Mucosa of descending colon (tissue), 3 donors: ENCODE measurements around the gene IL23R. TPM values are rescaled to one million over a fixed set of nuclear protein-coding genes. Genes with fewer than 3 reads are reported as not detected.

Experiments
- ATAC-seq: fragments of 200-7000 bp; cut with Tn5 transposase; one replicate; pipeline ENCODE4 v1.9.1; 2020; ENCODE audit warnings: mild to moderate bottlenecking, moderate library complexity
- DNase-seq, 3 donors: peaks; one replicate each; pipeline ENCODE4 v3.0.0-alpha.2; 2020
- H3K36me3 ChIP-seq: fragments of 200-600 bp; one replicate; pipeline ENCODE4 v1.8.0; 2021; ENCODE audit warnings: low read depth, mild to moderate bottlenecking
- H3K4me1 ChIP-seq: fragments of 200-600 bp; one replicate; pipeline ENCODE4 v1.8.0; 2021; ENCODE audit warnings: low read depth, mild to moderate bottlenecking
- H3K4me3 ChIP-seq: fragments of 200-600 bp; one replicate; pipeline ENCODE4 v1.8.0; 2021; ENCODE audit warnings: mild to moderate bottlenecking
- H3K9me3 ChIP-seq: fragments of 200-600 bp; one replicate; pipeline ENCODE4 v1.8.0; 2021; ENCODE audit warnings: mild to moderate bottlenecking
- intact Hi-C, 2 donors: fragments of 100-400 bp; cut with DNase I in 1 of 2; cut with micrococcal nuclease in 1 of 2; formaldehyde crosslinking; loops; one replicate each; pipeline versions ENCODE4 v1.11.0 to v1.11.1; 2022; cut with DNase I, micrococcal nuclease
- total RNA-seq, 3 donors: library from RNA; stranded (reverse); fragmentation: NEBNext Ultra II Directional in 2 of 3; extraction: Animal tissue kit (Norgen Biotek cat#: 25700) in 2 of 3; gene quantifications; one replicate each; pipeline versions ENCODE4 v1.2.1 to v1.2.4, GENCODE V29; 2021 to 2023
- TF ChIP-seq, protein P1 (sequence below): fragments of 200-600 bp; IDR thresholded peaks from one replicate; pipeline ENCODE4 v1.8.0; 2022; ENCODE audit warnings: antibody characterized with exemption, mild to moderate bottlenecking
- donor health status: DM: no; HTN: no; CAD: no; lungs with moderate emphysema.
- donor health status: DM: no; HTN: no; CAD: no.
- donor health status: DM: no; HTN: yes; CAD: no.

Gene IL23R
- total RNA-seq, 3 donors from 2014 or later = 1.1 to 3.4 (median 2.5) TPM

DNA sequence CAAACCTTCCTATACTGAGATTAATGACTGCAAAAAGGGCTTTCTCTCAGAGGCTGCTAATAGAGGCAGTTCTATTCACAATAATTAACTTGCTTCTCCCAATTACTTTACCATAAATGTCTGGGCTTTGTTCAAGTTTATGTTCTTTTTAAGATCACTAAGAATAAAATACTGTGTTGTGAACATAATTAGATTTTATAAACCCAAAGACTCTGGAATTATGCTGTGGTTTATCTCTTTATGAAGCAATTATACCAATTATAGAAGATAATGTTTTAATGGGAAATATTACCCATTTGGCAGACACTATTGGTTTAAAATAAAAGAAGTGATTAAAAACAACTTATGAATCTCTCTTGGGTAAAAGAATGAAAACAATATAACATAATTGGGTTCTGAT is 97.9 kb downstream of the IL23R start:
- intact Hi-C loops = no loop called here
- TF ChIP-seq, protein P1, sequence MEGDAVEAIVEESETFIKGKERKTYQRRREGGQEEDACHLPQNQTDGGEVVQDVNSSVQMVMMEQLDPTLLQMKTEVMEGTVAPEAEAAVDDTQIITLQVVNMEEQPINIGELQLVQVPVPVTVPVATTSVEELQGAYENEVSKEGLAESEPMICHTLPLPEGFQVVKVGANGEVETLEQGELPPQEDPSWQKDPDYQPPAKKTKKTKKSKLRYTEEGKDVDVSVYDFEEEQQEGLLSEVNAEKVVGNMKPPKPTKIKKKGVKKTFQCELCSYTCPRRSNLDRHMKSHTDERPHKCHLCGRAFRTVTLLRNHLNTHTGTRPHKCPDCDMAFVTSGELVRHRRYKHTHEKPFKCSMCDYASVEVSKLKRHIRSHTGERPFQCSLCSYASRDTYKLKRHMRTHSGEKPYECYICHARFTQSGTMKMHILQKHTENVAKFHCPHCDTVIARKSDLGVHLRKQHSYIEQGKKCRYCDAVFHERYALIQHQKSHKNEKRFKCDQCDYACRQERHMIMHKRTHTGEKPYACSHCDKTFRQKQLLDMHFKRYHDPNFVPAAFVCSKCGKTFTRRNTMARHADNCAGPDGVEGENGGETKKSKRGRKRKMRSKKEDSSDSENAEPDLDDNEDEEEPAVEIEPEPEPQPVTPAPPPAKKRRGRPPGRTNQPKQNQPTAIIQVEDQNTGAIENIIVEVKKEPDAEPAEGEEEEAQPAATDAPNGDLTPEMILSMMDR = no peak
- no peak overlapping the region for H3K4me3 ChIP-seq

DNA sequence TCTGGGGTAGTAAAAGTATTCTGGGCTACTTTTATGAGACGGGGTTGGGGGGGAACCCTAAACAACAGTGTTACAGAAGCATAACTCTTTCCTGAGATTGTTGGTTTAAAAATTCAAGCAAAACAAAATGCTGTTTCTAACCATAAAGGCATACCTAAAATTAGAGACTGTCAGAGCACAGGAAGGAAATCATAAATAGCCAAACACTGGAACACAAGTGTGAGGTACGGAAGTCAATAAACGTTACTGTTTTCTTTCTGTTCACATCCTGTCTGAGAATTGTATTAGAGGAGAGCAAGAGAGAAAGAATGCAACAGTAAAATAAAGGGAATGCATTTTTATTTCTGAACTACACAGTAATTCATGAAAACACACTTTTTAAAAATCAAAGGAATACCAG is 98.6 kb downstream of the IL23R start:
- DNase-seq = no peak
- TF ChIP-seq, protein P1 = no peak

More for the DNA sequence above, 97.9 kb downstream of the IL23R start:
- Histone ChIP-seq H3K36me3 (no peaks in the 10 kb centered on the region), H3K9me3 (no peaks in the 10 kb centered on the region), H3K4me1 (no peaks in the 10 kb centered on the region)
- DNase-seq = no peak
- ATAC-seq = no peak

DNA sequence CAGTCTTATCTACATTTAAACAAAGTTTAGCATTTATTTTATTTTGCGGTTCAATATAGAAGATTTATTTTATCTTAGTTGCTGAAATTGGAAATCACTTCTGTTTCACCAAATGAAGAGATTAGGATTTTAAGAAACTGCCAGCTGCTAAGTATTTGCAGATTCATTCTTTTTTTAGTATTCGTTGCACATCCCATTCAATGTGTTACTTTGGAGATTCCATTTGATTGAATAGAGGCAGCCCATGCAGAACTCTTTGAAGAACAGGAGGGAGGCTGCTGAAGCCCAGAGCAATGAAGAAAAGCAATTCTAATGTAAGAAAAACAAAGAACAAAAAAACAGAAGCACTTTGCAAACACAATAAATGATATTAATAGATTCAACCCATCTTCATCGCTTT is 102.8 kb downstream of the IL23R start:
- DNase-seq = no peak
- no peaks in the 10 kb centered on the region for H3K4me1 ChIP-seq
- no peak for ATAC-seq
- H3K4me3 ChIP-seq = no peak overlapping the region
- no peaks in the 10 kb centered on the region for H3K36me3 ChIP-seq
- intact Hi-C loops = no loop called here
- TF ChIP-seq, protein P1 = no peak
- H3K9me3 ChIP-seq = no peaks in the 10 kb centered on the region

More for the DNA sequence above, 98.6 kb downstream of the IL23R start:
- no peak for ATAC-seq
- intact Hi-C loops = no loop called here
- Histone ChIP-seq H3K9me3 (no peaks in the 10 kb centered on the region), H3K36me3 (no peaks in the 10 kb centered on the region), H3K4me1 (no peaks in the 10 kb centered on the region), H3K4me3 (no peak overlapping the region)

DNA sequence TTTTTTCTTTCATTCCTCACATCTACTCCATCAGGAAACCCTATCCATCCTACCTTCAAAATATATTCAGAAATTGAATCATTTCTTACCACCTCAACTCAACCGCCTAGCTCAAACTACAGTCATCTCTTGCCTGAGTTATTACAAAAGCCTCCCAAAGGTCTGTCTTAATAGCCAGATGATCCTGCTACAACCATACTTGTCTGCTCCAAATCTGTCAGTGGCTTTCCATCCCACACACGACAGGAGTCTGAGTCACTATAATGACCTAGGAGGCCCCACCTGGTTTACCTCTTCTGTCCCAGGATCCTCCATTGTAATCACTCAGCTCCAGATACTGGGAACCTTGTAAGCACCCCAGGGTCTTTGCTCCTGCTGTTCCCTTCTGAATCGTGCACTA is 104.3 kb downstream of the IL23R start:
- no peaks in the 10 kb centered on the region for H3K36me3 ChIP-seq
- no peak for DNase-seq
- TF ChIP-seq, protein P1 = no peak
- no peaks in the 10 kb centered on the region for H3K9me3 ChIP-seq
- H3K4me3 ChIP-seq = no peak overlapping the region
- intact Hi-C loops = no loop called here
- no peaks in the 10 kb centered on the region for H3K4me1 ChIP-seq
- no peak for ATAC-seq

DNA sequence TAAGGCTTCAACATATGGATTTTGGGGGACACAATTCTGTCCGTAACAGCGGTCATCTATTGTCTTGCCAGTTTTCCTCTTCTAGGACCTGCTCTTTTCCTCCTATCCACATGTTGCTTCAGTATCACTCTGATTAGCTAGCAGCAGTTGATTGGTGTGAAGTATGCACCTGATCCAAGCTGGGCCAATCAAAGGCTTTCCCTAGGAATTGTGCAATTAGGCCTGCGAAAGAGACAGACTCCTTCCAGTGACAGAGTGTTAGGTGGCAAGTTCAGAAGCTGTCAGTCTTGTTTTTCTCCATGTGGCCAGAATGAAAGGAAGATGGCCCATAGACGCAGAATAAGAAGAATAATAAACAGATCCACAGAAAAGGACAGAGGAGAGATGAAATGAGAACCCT is 107.3 kb downstream of the IL23R start:
- Histone ChIP-seq H3K36me3 (no peaks in the 10 kb centered on the region), H3K4me3 (no peak overlapping the region), H3K4me1 (no peaks in the 10 kb centered on the region), H3K9me3 (no peaks in the 10 kb centered on the region)
- TF ChIP-seq, protein P1 = no peak
- DNase-seq = no peak
- intact Hi-C loops = no loop called here
- no peak for ATAC-seq
